Measurements from ENCODE around the gene CCDC159. TPM values are rescaled to one million over a fixed set of nuclear protein-coding genes. Genes with fewer than 3 reads are reported as not detected.
A peak's percentile ranks its signal among the peaks of the same experiment; 100 is the strongest.
"Not testable (repeated sequence)": the region's sequence is repeated elsewhere in the genome, so short reads cannot be mapped to it uniquely, and the experiment has no call there.

Gene CCDC159
- total RNA-seq, 1 experiment from 2014 or later = 2.9 TPM

DNA sequence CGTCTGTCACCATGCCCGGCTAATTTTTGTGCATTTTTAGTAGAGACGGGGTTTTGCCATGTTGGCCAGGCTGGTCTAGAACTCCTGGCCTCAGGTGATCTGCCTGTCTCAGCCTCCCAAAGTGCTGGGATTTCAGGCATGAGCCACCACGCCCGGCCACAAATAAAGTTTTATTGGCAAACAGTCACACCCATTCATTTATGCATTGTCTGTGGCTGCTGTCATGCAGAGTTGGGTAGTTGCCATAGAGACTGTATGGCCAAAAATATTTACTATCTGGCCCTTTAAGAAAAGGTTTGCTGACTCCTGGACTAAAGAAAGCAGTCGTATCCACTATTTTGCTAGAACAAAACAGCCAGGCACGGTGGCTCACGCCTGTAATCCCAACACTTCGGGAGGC is 12.5 kb upstream of the CCDC159 start:
- H3K4me2 ChIP-seq (ENCODE audit: low read depth, low read length, poor library complexity, severe bottlenecking); H3K9me3 ChIP-seq (ENCODE audit: low read length); H3K27ac ChIP-seq (ENCODE audit: low read length); H3K4me3 ChIP-seq (ENCODE audit: low read length); H2AFZ ChIP-seq (ENCODE audit: low read length); H4K20me1 ChIP-seq (ENCODE audit: insufficient read depth, low read depth, low read length); H3K4me1 ChIP-seq (ENCODE audit: low read length); DNase-seq; H3K9ac ChIP-seq (ENCODE audit: low read length); H3K9me2 ChIP-seq (replicated peaks; ENCODE audit: insufficient read depth, low read length); H3K36me3 ChIP-seq (ENCODE audit: insufficient read depth, low read length); H3K27me3 ChIP-seq (ENCODE audit: low read length): not testable (repeated sequence)
- peaks cover 11% of the 10 kb centered on the region for H3K79me2 ChIP-seq (ENCODE audit: low read length)

DNA sequence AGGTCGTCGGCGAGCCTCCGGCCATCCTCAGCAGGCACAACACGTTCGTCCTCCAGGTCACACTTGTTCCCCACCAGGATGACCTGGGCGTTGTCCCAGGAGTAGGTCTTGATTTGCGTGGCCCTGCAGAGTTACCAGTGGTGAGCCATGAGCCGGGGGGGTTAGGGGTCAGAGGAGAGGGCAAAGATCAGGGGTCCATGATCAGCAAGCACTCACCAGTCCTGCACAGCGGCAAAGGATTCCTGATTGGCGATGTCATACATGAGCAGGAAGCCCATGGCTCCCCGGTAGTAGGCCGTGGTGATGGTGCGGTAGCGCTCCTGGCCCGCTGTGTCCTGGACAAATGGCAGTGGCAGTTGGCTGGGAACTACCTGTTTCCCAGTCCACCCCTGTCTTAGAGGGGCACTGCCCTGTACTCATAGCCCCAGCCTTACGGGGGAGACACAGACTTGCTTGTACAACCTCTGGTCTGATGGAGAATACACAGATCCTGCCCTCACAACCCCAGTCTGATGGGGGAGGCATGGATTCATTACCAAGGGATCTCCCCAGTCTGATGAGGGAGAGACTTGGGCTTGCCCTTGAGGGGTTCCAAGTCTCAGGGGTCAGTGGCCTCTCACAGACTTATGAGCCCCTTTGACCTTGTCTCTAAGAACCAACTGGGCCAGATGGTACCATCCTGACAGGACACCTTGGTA is 10.7 kb upstream of the CCDC159 start:
- H4K20me1 ChIP-seq (ENCODE audit: insufficient read depth, low read depth, low read length) = no peaks in the 10 kb centered on the region
- H3K4me2 ChIP-seq (ENCODE audit: low read depth, low read length, poor library complexity, severe bottlenecking) = no peak overlapping the region
- no peak overlapping the region for H3K9ac ChIP-seq (ENCODE audit: low read length)
- H3K4me1 ChIP-seq (ENCODE audit: low read length) = peaks cover 16% of the 10 kb centered on the region
- peaks cover 16% of the 10 kb centered on the region for H3K79me2 ChIP-seq (ENCODE audit: low read length)
- no peak overlapping the region for H3K4me3 ChIP-seq (ENCODE audit: low read length)
- peaks cover 6% of the 10 kb centered on the region for H3K36me3 ChIP-seq (ENCODE audit: insufficient read depth, low read length)
- H2AFZ ChIP-seq (ENCODE audit: low read length) = no peak overlapping the region
- H3K27me3 ChIP-seq (ENCODE audit: low read length) = no peaks in the 10 kb centered on the region
- no peak overlapping the region for H3K27ac ChIP-seq (ENCODE audit: low read length)
- H3K9me2 ChIP-seq (replicated peaks; ENCODE audit: insufficient read depth, low read length) = no peaks in the 10 kb centered on the region
- H3K9me3 ChIP-seq (ENCODE audit: low read length) = no peaks in the 10 kb centered on the region
- DNase-seq = no peak

DNA sequence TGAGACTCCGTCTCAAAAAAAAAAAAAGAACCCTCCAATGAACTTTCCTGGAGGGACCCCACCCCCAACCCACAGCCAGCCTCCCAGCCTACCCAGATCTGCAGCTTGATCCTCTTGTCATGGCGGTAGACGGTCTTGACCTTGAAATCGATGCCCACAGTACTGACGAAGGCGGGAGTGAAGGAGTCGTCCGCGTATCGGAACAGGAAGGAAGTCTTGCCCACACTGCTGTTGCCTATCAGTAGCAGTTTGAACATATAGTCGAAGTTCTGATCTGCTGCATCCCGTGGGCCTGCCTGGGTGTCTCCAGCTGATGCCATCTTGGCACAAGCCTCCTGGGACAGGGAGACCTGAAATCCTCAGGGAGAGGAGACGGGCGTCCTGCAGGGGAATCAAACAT is 9.2 kb upstream of the CCDC159 start:
- DNase-seq = no peak
- Histone ChIP-seq H3K27me3 (ENCODE audit: low read length) (no peaks in the 10 kb centered on the region), H3K79me2 (ENCODE audit: low read length) (peaks cover 16% of the 10 kb centered on the region), H2AFZ (ENCODE audit: low read length) (no peak overlapping the region), H3K36me3 (ENCODE audit: insufficient read depth, low read length) (peaks cover 12% of the 10 kb centered on the region), H3K4me3 (ENCODE audit: low read length) (no peak overlapping the region), H3K9ac (ENCODE audit: low read length) (no peak overlapping the region), H4K20me1 (ENCODE audit: insufficient read depth, low read depth, low read length) (no peaks in the 10 kb centered on the region), H3K9me2 (replicated peaks; ENCODE audit: insufficient read depth, low read length) (no peaks in the 10 kb centered on the region), H3K9me3 (ENCODE audit: low read length) (no peaks in the 10 kb centered on the region), H3K4me1 (ENCODE audit: low read length) (peaks cover 16% of the 10 kb centered on the region), H3K4me2 (ENCODE audit: low read depth, low read length, poor library complexity, severe bottlenecking) (no peak overlapping the region), H3K27ac (ENCODE audit: low read length) (no peak overlapping the region)

DNA sequence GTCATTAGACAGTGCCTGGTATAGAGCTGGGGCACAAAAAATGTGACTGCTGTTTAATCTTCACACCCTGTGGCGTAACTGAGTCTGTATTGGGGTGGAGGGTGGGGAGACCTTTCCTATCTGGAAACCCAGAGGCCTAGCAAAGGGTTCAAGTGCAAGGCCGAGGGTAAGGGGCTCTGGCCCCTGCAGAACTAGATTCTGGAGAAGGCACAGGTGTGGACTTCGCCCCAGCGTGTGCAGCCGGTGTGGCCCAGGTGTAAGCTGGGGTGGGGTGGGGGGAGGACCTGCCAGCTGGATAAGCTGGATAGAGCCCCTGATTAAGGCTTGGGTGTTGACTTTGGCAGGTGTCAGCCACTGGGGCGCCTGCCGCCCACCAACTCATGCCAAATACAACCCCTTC is 8.2 kb upstream of the CCDC159 start:
- DNase-seq = no peak
- H3K4me2 ChIP-seq (ENCODE audit: low read depth, low read length, poor library complexity, severe bottlenecking) = peak overlapping the region; percentile 90
- no peaks in the 10 kb centered on the region for H3K9me2 ChIP-seq (replicated peaks; ENCODE audit: insufficient read depth, low read length)
- H3K27me3 ChIP-seq (ENCODE audit: low read length) = no peaks in the 10 kb centered on the region
- H3K9ac ChIP-seq (ENCODE audit: low read length) = no peak overlapping the region
- H3K79me2 ChIP-seq (ENCODE audit: low read length) = peaks cover 16% of the 10 kb centered on the region
- H3K27ac ChIP-seq (ENCODE audit: low read length) = no peak overlapping the region
- peaks cover 16% of the 10 kb centered on the region for H3K4me1 ChIP-seq (ENCODE audit: low read length)
- peaks cover 12% of the 10 kb centered on the region for H3K36me3 ChIP-seq (ENCODE audit: insufficient read depth, low read length)
- H3K9me3 ChIP-seq (ENCODE audit: low read length) = no peaks in the 10 kb centered on the region
- H3K4me3 ChIP-seq (ENCODE audit: low read length) = no peak overlapping the region; the same call in 1 of the 2 replicates
- H2AFZ ChIP-seq (ENCODE audit: low read length) = no peak overlapping the region
- no peaks in the 10 kb centered on the region for H4K20me1 ChIP-seq (ENCODE audit: insufficient read depth, low read depth, low read length)

DNA sequence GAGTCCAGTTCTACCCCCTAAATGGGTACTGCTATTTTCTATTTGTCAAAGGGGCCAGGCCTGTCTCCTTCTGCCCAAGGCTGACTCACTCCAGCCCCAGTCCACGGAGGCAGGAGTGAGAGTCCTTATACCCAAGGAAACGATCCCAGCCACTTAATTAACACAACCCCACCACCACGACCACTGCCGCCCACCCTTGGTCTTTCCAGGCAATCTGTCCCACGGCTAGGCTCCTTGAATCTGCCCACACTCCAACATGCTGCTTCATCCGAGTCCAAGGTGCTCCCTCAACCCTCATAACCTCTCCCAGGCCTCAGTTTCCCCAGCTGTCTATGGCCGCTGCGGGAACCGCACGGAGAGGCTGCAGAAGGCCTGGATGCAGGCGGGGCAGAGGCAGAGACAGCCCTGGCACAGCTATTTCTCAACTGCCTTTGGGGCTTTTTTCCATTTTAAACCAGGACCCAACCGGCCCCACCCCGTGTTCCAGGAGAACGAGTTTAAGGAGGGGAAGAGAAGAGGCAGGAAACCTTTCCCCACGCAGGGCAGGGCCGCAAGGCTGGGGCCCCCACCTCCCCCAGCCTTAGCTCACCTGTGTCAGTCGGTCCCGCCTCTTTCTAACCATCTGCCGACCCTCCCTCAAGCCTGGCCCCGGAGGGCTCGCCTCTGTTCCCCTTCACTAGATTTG is 7.6 kb upstream of the CCDC159 start:
- no peaks in the 10 kb centered on the region for H3K9me2 ChIP-seq (replicated peaks; ENCODE audit: insufficient read depth, low read length)
- peak overlapping the region; percentile 83 for H3K9ac ChIP-seq (ENCODE audit: low read length)
- H4K20me1 ChIP-seq (ENCODE audit: insufficient read depth, low read depth, low read length) = no peaks in the 10 kb centered on the region
- H3K4me3 ChIP-seq (ENCODE audit: low read length) = peak overlapping the region; percentile 91
- no peak for DNase-seq
- no peaks in the 10 kb centered on the region for H3K27me3 ChIP-seq (ENCODE audit: low read length)
- H3K9me3 ChIP-seq (ENCODE audit: low read length) = no peaks in the 10 kb centered on the region
- H3K27ac ChIP-seq (ENCODE audit: low read length) = peak overlapping the region; percentile 32
- peaks cover 12% of the 10 kb centered on the region for H3K36me3 ChIP-seq (ENCODE audit: insufficient read depth, low read length)
- peaks cover 16% of the 10 kb centered on the region for H3K4me1 ChIP-seq (ENCODE audit: low read length)
- H2AFZ ChIP-seq (ENCODE audit: low read length) = peak overlapping the region; percentile 89
- H3K79me2 ChIP-seq (ENCODE audit: low read length) = peaks cover 16% of the 10 kb centered on the region
- H3K4me2 ChIP-seq (ENCODE audit: low read depth, low read length, poor library complexity, severe bottlenecking) = peak overlapping the region; percentile 90

DNA sequence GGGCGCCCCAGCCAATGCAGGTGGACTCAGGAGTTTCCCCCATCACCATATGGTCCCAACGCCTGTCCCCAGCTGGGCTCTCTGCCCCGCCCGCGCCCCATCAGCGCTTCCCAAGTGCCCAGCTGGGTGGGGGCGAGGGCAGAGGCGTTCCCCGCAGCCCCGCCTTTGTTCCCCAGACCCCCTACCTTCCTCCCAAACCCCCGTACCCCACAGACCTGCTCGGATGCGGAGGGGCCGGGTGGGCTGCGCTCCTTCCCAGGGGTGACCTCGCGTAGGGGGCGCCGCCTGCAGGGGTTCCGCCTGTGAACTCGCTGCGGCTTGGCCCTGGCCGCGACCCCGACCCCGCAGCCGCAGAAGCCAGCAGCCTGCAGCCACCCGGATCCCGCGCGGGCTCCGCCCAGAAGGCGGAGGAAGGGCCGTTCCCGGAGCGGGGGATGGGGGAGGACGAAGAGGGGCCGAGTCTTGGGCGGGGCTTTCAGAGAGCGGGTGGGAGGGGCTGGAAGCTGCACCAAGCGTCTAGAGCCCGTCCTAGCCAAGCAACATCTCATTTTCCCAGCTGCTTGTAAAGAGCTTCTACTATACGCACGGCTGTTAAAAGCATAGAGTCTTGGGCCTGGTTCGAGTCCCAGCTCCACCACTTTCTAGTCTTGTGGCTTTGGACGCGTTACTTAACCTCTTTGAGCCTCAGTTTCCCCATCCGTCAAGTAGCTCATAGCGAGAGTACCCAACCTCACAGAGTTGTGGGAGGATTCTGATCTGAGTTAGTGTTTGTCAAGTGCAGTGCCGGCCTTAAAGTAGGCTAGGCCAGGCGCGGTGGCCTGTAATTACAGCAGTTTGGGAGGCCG is 6.8 kb upstream of the CCDC159 start, which contains the start of gene RAB3D:
RAB3D (minus strand) TSS at position 404 of the 845 bp plus-strand sequence. CDS start 2,258 bp downstream, outside the sequence.
- no peaks in the 10 kb centered on the region for H3K27me3 ChIP-seq (ENCODE audit: low read length)
- H3K79me2 ChIP-seq (ENCODE audit: low read length) = peaks cover 16% of the 10 kb centered on the region
- peaks cover 19% of the 10 kb centered on the region for H3K4me1 ChIP-seq (ENCODE audit: low read length)
- H3K4me3 ChIP-seq (ENCODE audit: low read length) = peak within 1 kb of the TSS; percentile 91
- H3K9me3 ChIP-seq (ENCODE audit: low read length) = no peaks in the 10 kb centered on the region
- peak within 1 kb of the TSS; percentile 32 for H3K27ac ChIP-seq (ENCODE audit: low read length)
- no peaks in the 10 kb centered on the region for H4K20me1 ChIP-seq (ENCODE audit: insufficient read depth, low read depth, low read length)
- peak within 1 kb of the TSS; percentile 90 for H3K4me2 ChIP-seq (ENCODE audit: low read depth, low read length, poor library complexity, severe bottlenecking)
- peak; percentile 97 for DNase-seq
- H3K9ac ChIP-seq (ENCODE audit: low read length) = peak within 1 kb of the TSS; percentile 83
- peaks cover 12% of the 10 kb centered on the region for H3K36me3 ChIP-seq (ENCODE audit: insufficient read depth, low read length)
- no peaks in the 10 kb centered on the region for H3K9me2 ChIP-seq (replicated peaks; ENCODE audit: insufficient read depth, low read length)
- H2AFZ ChIP-seq (ENCODE audit: low read length) = peak within 1 kb of the TSS; percentile 91

DNA sequence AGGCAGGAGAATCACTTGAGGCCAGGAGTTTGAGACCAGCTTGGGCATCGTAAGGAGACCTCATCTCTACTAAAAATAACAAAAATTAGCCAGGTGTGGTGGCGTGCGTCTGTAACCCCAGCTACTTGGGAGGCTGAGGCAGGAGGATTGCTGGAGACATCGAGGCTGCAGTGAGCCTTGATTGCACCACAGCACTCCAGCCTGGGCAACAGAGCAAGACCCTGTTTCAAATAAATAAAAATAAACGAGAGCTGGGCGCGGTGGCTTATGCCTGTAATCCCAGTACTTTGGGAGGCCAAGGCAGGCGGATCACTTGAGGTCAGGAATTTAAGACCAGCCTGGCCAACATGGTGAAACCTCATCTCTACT is 6.2 kb upstream of the CCDC159 start:
- Histone ChIP-seq H3K9ac (ENCODE audit: low read length) (peak overlapping the region; percentile 63), H3K4me2 (ENCODE audit: low read depth, low read length, poor library complexity, severe bottlenecking) (peak overlapping the region; percentile 90), H2AFZ (ENCODE audit: low read length) (peak overlapping the region; percentile 91; the same call in 1 of the 2 replicates), H3K4me1 (ENCODE audit: low read length) (peaks cover 23% of the 10 kb centered on the region), H3K4me3 (ENCODE audit: low read length) (peak overlapping the region; percentile 91), H3K36me3 (ENCODE audit: insufficient read depth, low read length) (peaks cover 10% of the 10 kb centered on the region), H3K79me2 (ENCODE audit: low read length) (peaks cover 18% of the 10 kb centered on the region)
- H3K27ac ChIP-seq (ENCODE audit: low read length); H3K27me3 ChIP-seq (ENCODE audit: low read length); DNase-seq; H4K20me1 ChIP-seq (ENCODE audit: insufficient read depth, low read depth, low read length); H3K9me3 ChIP-seq (ENCODE audit: low read length); H3K9me2 ChIP-seq (replicated peaks; ENCODE audit: insufficient read depth, low read length): not testable (repeated sequence)

DNA sequence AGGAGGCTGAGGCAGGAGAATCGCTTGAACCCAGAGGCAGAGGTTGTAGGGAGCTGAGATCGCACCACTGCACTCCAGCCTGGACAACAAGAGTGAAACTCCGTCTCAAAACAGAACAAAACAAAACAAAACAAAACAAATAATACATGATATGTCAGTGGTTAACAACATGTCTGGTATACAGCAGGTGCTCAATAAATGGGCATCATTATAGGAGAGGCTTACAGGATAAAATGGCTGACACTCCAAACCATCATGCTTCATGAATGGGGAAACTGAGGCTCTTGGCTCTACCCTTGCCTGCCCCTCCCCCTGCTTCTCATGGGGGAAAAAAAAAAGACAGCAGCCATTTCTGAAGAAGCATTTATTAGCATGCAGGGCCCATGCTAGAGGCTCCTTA is 3.9 kb upstream of the CCDC159 start:
- Histone ChIP-seq H3K79me2 (ENCODE audit: low read length) (peaks cover 27% of the 10 kb centered on the region), H3K4me1 (ENCODE audit: low read length) (peaks cover 33% of the 10 kb centered on the region), H4K20me1 (ENCODE audit: insufficient read depth, low read depth, low read length) (no peaks in the 10 kb centered on the region), H3K9ac (ENCODE audit: low read length) (no peak overlapping the region), H3K27ac (ENCODE audit: low read length) (no peak overlapping the region), H3K27me3 (ENCODE audit: low read length) (no peaks in the 10 kb centered on the region), H3K9me2 (replicated peaks; ENCODE audit: insufficient read depth, low read length) (no peaks in the 10 kb centered on the region), H2AFZ (ENCODE audit: low read length) (no peak overlapping the region), H3K4me3 (ENCODE audit: low read length) (no peak overlapping the region), H3K4me2 (ENCODE audit: low read depth, low read length, poor library complexity, severe bottlenecking) (no peak overlapping the region), H3K9me3 (ENCODE audit: low read length) (no peaks in the 10 kb centered on the region), H3K36me3 (ENCODE audit: insufficient read depth, low read length) (peaks cover 6% of the 10 kb centered on the region; the same call in 1 of the 2 replicates)
- DNase-seq = no peak
